Mucosa of stomach (tissue), 1 donor: ENCODE data around the gene XK.
"Not testable (repeated sequence)": the region's sequence is repeated elsewhere in the genome, so short reads cannot be mapped to it uniquely, and the experiment has no call there.

ENCODE experiments used
- H3K27me3 ChIP-seq: one replicate; pipeline ENCODE4 v1.7.0; 2013; ENCODE audit warnings: mild to moderate bottlenecking, low read length; ENCODE audit not compliant: control insufficient read depth, insufficient read depth
- H3K36me3 ChIP-seq: one replicate; pipeline ENCODE4 v1.7.0; 2013; ENCODE audit warnings: low read length; ENCODE audit not compliant: control insufficient read depth, insufficient read depth
- H3K4me1 ChIP-seq: one replicate; pipeline ENCODE4 v1.7.0; 2013; ENCODE audit warnings: mild to moderate bottlenecking, low read length; ENCODE audit not compliant: control insufficient read depth, insufficient read depth
- H3K4me3 ChIP-seq: one replicate; pipeline ENCODE4 v1.7.0; 2013; ENCODE audit warnings: low read length
- H3K9ac ChIP-seq: one replicate; pipeline ENCODE4 v1.7.0; 2013; ENCODE audit warnings: mild to moderate bottlenecking, low read length, moderate library complexity
- H3K9me3 ChIP-seq: one replicate; pipeline ENCODE4 v1.7.0; 2013; ENCODE audit warnings: mild to moderate bottlenecking, low read length, moderate library complexity; ENCODE audit not compliant: control insufficient read depth
- donor health status: Pancreatic carcinoma.

XK gene

DNA sequence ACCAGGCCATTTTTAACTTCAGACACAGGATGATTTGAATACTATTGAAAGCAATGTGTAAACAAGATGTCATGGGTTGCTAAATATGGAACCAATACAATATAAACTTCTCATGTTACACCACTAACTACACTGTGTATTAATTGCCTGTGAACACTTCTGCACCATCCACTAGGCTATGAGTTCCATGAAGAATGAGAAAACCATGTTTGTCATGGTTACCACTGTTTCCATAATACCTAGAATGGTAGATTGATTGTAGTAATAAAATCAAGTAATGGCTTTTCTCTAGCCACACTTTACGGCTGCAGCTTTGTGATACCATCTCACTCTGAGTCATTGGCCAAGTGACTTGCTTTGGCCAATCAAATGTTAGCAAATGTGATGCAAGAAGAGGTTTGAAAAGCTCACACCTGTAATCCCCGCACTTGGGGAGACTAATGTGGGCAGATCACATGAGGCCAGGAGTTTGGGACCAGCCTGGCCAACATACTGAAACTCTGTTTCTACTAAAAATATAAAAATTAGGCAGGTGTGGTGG, 74.4 kb downstream of the XK start:
- Histone ChIP-seq H3K36me3 (no peaks in the 10 kb centered on the region), H3K4me1 (no peaks in the 10 kb centered on the region), H3K9ac (no peak overlapping the region), H3K9me3 (no peaks in the 10 kb centered on the region), H3K27me3 (no peaks in the 10 kb centered on the region), H3K4me3 (no peak overlapping the region)

DNA sequence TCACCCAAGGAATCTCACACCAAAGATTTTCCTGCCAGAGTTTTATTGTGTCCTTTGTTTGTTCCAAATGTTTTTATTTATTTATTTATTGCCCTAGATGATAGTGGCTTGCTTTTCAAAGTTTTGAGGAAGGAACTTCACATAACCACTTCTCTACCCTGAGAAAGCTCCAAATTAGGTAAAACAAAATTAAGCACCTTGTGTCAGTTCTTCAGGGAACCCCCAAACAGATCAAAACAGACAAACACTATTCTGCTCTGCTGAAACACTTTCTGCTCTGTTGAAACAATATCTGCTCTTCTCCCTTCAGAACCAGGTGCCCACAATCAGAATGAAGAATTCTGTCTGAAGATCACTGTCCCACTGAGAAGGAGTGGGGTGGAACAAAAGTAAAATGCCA, 77.8 kb downstream of the XK start:
- Histone ChIP-seq H3K9ac (no peak overlapping the region), H3K4me1 (no peaks in the 10 kb centered on the region), H3K27me3 (no peaks in the 10 kb centered on the region), H3K9me3 (no peaks in the 10 kb centered on the region), H3K4me3 (no peak overlapping the region), H3K36me3 (no peaks in the 10 kb centered on the region)

DNA sequence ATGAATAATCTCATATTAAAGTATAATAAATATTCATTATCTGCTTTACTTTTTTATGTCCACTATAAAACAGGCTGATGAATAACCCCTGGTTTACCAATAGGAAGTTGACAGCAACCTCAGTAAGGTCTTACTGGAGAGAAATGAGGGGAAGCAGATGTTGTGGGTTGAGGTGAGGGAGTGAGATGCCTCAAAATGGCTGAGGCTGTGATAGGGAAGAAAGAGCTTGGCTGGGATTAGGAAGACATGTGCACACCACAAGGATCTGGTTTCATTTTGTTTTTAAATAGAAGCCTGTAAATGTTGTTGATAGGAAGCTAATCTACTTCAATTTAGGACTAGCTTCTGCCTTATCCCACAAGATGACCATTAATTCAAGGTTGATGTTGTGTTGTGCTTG, 79.9 kb downstream of the XK start:
- no peaks in the 10 kb centered on the region for H3K27me3 ChIP-seq
- H3K9ac ChIP-seq = no peak overlapping the region
- H3K9me3 ChIP-seq = no peaks in the 10 kb centered on the region
- H3K4me1 ChIP-seq = no peaks in the 10 kb centered on the region
- H3K36me3 ChIP-seq = no peaks in the 10 kb centered on the region
- H3K4me3 ChIP-seq = no peak overlapping the region

DNA sequence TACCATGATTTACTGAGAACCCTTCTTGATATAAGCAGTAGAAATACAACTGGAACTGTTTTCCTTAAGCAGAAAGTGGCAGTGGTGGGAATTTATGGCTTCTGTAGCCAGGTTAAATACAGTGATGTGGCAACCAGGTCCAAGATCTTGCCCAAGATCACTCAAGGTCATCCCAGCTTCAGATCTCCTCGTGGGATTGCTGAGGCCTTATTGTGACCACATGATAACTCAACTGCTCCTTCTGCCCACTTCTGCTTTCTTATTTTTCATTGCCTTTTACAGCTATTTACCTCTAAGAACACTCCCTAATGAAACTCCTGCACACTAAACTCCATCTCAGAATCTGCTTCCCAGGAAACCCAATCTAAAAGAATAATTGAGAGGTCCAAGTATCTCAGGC, 81.8 kb downstream of the XK start:
- Histone ChIP-seq H3K9ac (no peak overlapping the region), H3K27me3 (no peaks in the 10 kb centered on the region), H3K9me3 (no peaks in the 10 kb centered on the region), H3K4me3 (no peak overlapping the region), H3K36me3 (no peaks in the 10 kb centered on the region), H3K4me1 (no peaks in the 10 kb centered on the region)

DNA sequence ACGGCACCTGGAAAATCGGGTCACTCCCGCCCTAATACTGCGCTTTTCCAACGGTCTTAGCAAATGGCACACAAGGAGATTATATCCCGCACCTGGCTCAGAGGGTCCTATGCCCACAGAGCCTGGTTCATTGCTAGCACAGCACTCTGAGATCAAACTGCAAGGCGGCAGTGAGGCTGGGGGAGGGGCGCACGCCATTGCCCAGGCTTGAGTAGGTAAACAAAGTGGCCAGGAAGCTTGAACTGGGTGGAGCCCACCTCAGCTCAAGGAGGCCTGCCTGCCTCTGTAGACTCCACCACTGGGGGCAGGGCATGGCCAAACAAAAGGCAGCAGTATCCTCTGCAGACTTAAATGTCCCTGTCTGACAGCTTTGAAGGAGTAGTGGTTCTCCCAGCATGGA, 83.3 kb downstream of the XK start:
- H3K4me3 ChIP-seq, H3K27me3 ChIP-seq, H3K36me3 ChIP-seq, H3K9me3 ChIP-seq, H3K4me1 ChIP-seq, H3K9ac ChIP-seq: not testable (repeated sequence)

DNA sequence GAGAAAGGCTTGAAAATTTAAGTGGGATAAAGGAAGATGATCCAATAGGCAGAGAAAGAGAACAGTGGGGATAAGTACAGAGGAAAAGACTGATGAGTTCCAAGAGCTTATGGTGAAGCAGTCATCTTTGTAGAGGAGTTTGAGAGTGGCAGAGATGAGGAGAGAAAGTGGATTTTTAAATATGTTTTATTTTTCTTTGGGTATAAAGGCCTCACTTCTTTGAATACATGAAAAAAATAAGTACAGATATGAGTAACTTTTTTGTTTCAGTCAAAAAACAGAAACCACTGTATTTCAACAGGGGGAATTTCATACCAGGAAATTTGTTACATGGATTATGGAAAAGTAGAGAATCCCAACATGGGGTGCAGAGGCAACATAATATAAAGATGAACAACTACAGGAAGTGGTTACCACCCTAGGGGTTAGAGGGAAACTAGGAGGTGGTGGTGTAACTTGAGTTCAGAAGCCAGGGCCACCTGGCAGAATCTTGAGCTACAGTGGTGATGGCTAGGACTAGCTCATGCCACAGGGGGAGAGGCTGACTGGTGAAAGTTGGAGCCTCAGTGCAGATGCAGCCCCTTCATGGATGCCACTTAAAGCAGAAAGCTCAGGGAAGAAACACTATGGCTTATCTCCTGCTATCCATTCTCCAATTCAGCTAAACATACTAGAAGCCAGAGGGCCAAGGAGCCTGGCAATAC, 90.8 kb downstream of the XK start:
- no peaks in the 10 kb centered on the region for H3K9me3 ChIP-seq
- H3K9ac ChIP-seq = no peak overlapping the region
- no peak overlapping the region for H3K4me3 ChIP-seq
- no peaks in the 10 kb centered on the region for H3K36me3 ChIP-seq
- no peaks in the 10 kb centered on the region for H3K4me1 ChIP-seq
- no peaks in the 10 kb centered on the region for H3K27me3 ChIP-seq

DNA sequence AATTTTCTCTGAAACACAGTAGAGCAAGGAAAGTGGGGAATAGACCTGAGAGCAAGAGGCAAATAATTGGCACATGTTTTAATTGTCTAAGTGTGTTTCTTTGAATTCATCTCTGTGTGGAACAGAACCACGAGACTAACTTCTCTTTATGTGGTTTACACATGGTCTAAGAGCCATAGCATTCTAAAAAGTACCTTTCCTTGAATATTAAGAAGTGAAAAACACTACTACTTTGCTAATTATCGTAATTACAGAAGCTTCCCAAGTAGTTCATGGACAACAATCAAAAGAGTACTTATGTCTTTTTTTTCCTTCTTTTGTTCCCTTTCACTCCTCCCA, 91.4 kb downstream of the XK start:
- Histone ChIP-seq H3K9ac (no peak overlapping the region), H3K36me3 (no peaks in the 10 kb centered on the region), H3K4me3 (no peak overlapping the region), H3K4me1 (no peaks in the 10 kb centered on the region), H3K9me3 (no peaks in the 10 kb centered on the region), H3K27me3 (no peaks in the 10 kb centered on the region)

DNA sequence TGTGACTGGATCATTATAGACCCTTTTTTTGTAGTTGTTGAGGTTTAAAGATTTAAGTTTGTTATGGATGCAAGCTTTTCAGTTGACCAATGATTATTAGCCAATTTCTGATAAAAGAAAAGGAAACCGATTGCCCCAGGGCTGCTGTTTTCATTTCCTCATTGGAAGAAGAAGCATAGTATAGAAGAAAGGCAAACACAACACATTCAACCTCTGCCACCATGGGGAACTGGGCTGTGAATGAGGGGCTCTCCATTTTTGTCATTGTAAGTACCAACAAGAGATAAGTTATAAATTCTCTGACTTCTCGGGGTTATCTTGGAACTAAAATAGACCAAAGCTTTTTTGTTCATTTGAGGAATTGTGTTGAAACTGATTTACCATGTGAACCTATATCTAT, 94.3 kb downstream of the XK start, which contains the start of gene CYBB:
TSS of gene CYBB (plus strand) at position 203 of the 400 bp plus-strand sequence. CDS start at position 222, 19 bp downstream.
- Histone ChIP-seq H3K4me3 (no peak within 1 kb of the TSS), H3K9me3 (no peaks in the 10 kb centered on the region), H3K4me1 (no peaks in the 10 kb centered on the region), H3K9ac (no peak within 1 kb of the TSS), H3K36me3 (no peaks in the 10 kb centered on the region), H3K27me3 (no peaks in the 10 kb centered on the region)

DNA sequence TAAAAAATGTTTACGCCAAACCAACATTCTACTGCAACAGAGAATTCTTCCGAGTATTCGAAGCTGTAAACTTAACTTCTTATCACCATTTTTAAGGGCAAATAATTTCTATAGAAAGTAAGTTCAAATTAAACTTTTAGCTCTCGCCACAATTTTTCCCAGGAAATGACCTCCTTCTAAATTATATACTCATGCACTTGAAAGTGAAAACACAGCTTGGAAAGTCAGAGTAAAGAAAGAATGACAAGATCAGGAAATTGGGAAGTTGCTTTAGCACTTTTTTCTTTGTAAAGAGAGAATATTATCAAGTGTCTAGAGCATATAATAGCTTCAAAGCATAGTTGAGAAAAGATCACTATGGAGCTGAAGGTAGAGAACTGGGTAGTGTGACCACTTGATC, 95.5 kb downstream of the XK start:
- Histone ChIP-seq H3K4me3 (no peak overlapping the region), H3K36me3 (no peaks in the 10 kb centered on the region), H3K27me3 (no peaks in the 10 kb centered on the region), H3K9me3 (no peaks in the 10 kb centered on the region), H3K9ac (no peak overlapping the region), H3K4me1 (no peaks in the 10 kb centered on the region)
